ENCODE measurements around the gene UTY. TPM values are rescaled to one million over a fixed set of nuclear protein-coding genes. Genes with fewer than 3 reads are reported as not detected.

Gene UTY
- 15.3 TPM in 1 of 2 replicates, not detected in the other for total RNA-seq (2012; rRNA removed)

- no peaks in the 10 kb centered on the region for H3K27me3 ChIP-seq (ENCODE audit: control insufficient read depth, insufficient read depth, low read length)
- no peaks in the 10 kb centered on the region for H3K36me3 ChIP-seq (ENCODE audit: insufficient read depth, low read length)
- no peak within 1 kb of the TSS for H3K4me2 ChIP-seq (ENCODE audit: low read length)
- no peak within 1 kb of the TSS for H3K4me3 ChIP-seq (ENCODE audit: low read length)
- no peaks in the 10 kb centered on the region for H3K9me3 ChIP-seq (replicated peaks; ENCODE audit: low read length)
- H3K9ac ChIP-seq (ENCODE audit: low read depth, low read length), result no peak within 1 kb of the TSS
- H3K4me1 ChIP-seq (ENCODE audit: control insufficient read depth, insufficient read depth, low read length), result no peaks in the 10 kb centered on the region
These were observed at the start of gene UTY for GRCh38 chrY:13479828-13480227. Gene UTY (minus strand): TSS chrY:13480033. CDS start chrY:13479665, 368 bp downstream.

- H3K36me3 ChIP-seq (ENCODE audit: insufficient read depth, low read length), result no peaks in the 10 kb centered on the region
- H3K4me3 ChIP-seq (ENCODE audit: low read length), result no peak overlapping the region
- no peak overlapping the region for H3K9ac ChIP-seq (ENCODE audit: low read depth, low read length)
- H3K27me3 ChIP-seq (ENCODE audit: control insufficient read depth, insufficient read depth, low read length), result no peaks in the 10 kb centered on the region
- no peak overlapping the region for H3K4me2 ChIP-seq (ENCODE audit: low read length)
- no peaks in the 10 kb centered on the region for H3K4me1 ChIP-seq (ENCODE audit: control insufficient read depth, insufficient read depth, low read length)
- H3K9me3 ChIP-seq (replicated peaks; ENCODE audit: low read length), result no peaks in the 10 kb centered on the region
These were observed 40.6 kb upstream of the UTY start for GRCh38 chrY:13520474-13520873.

GRCh38 chrY:13501215-13501614 is 21.4 kb upstream of the UTY start:
- H3K27me3 ChIP-seq (ENCODE audit: control insufficient read depth, insufficient read depth, low read length), result no peaks in the 10 kb centered on the region
- no peaks in the 10 kb centered on the region for H3K36me3 ChIP-seq (ENCODE audit: insufficient read depth, low read length)
- no peak overlapping the region for H3K4me2 ChIP-seq (ENCODE audit: low read length)
- H3K4me1 ChIP-seq (ENCODE audit: control insufficient read depth, insufficient read depth, low read length), result no peaks in the 10 kb centered on the region
- H3K4me3 ChIP-seq (ENCODE audit: low read length), result no peak overlapping the region
- H3K9ac ChIP-seq (ENCODE audit: low read depth, low read length), result no peak overlapping the region
- H3K9me3 ChIP-seq (replicated peaks; ENCODE audit: low read length), result no peaks in the 10 kb centered on the region

GRCh38 chrY:13493737-13494136 is 13.9 kb upstream of the UTY start:
- H3K9me3 ChIP-seq (replicated peaks; ENCODE audit: low read length), result no peaks in the 10 kb centered on the region

GRCh38 chrY:13492408-13492807 is 12.6 kb upstream of the UTY start:
- no peak overlapping the region for H3K4me3 ChIP-seq (ENCODE audit: low read length)
- H3K36me3 ChIP-seq (ENCODE audit: insufficient read depth, low read length), result no peaks in the 10 kb centered on the region
- no peaks in the 10 kb centered on the region for H3K4me1 ChIP-seq (ENCODE audit: control insufficient read depth, insufficient read depth, low read length)
- H3K9ac ChIP-seq (ENCODE audit: low read depth, low read length), result no peak overlapping the region
- no peaks in the 10 kb centered on the region for H3K27me3 ChIP-seq (ENCODE audit: control insufficient read depth, insufficient read depth, low read length)
- no peaks in the 10 kb centered on the region for H3K9me3 ChIP-seq (replicated peaks; ENCODE audit: low read length)
- no peak overlapping the region for H3K4me2 ChIP-seq (ENCODE audit: low read length)

More at GRCh38 chrY:13493737-13494136, 13.9 kb upstream of the UTY start:
- no peak overlapping the region for H3K9ac ChIP-seq (ENCODE audit: low read depth, low read length)
- no peaks in the 10 kb centered on the region for H3K4me1 ChIP-seq (ENCODE audit: control insufficient read depth, insufficient read depth, low read length)
- no peaks in the 10 kb centered on the region for H3K36me3 ChIP-seq (ENCODE audit: insufficient read depth, low read length)
- no peaks in the 10 kb centered on the region for H3K27me3 ChIP-seq (ENCODE audit: control insufficient read depth, insufficient read depth, low read length)
- no peak overlapping the region for H3K4me2 ChIP-seq (ENCODE audit: low read length)
- H3K4me3 ChIP-seq (ENCODE audit: low read length), result no peak overlapping the region

GRCh38 chrY:13488738-13489137 is 8.9 kb upstream of the UTY start:
- H3K4me1 ChIP-seq (ENCODE audit: control insufficient read depth, insufficient read depth, low read length), result no peaks in the 10 kb centered on the region
- no peaks in the 10 kb centered on the region for H3K9me3 ChIP-seq (replicated peaks; ENCODE audit: low read length)
- H3K9ac ChIP-seq (ENCODE audit: low read depth, low read length), result no peak overlapping the region
- H3K4me3 ChIP-seq (ENCODE audit: low read length), result no peak overlapping the region
- no peaks in the 10 kb centered on the region for H3K27me3 ChIP-seq (ENCODE audit: control insufficient read depth, insufficient read depth, low read length)
- H3K4me2 ChIP-seq (ENCODE audit: low read length), result no peak overlapping the region
- H3K36me3 ChIP-seq (ENCODE audit: insufficient read depth, low read length), result no peaks in the 10 kb centered on the region

- Histone ChIP-seq H3K4me3 (ENCODE audit: low read length) (no peak overlapping the region), H3K4me1 (ENCODE audit: control insufficient read depth, insufficient read depth, low read length) (no peaks in the 10 kb centered on the region), H3K9ac (ENCODE audit: low read depth, low read length) (no peak overlapping the region), H3K27me3 (ENCODE audit: control insufficient read depth, insufficient read depth, low read length) (no peaks in the 10 kb centered on the region), H3K36me3 (ENCODE audit: insufficient read depth, low read length) (no peaks in the 10 kb centered on the region), H3K4me2 (ENCODE audit: low read length) (no peak overlapping the region), H3K9me3 (replicated peaks; ENCODE audit: low read length) (no peaks in the 10 kb centered on the region)
These were observed 617 bp downstream of the UTY start for GRCh38 chrY:13479121-13479711.

GRCh38 chrY:13478126-13478785 is 1.6 kb downstream of the UTY start:
- H3K4me1 ChIP-seq (ENCODE audit: control insufficient read depth, insufficient read depth, low read length), result no peaks in the 10 kb centered on the region
- no peak overlapping the region for H3K9ac ChIP-seq (ENCODE audit: low read depth, low read length)
- no peaks in the 10 kb centered on the region for H3K36me3 ChIP-seq (ENCODE audit: insufficient read depth, low read length)
- H3K27me3 ChIP-seq (ENCODE audit: control insufficient read depth, insufficient read depth, low read length), result no peaks in the 10 kb centered on the region
- H3K4me3 ChIP-seq (ENCODE audit: low read length), result no peak overlapping the region
- no peak overlapping the region for H3K4me2 ChIP-seq (ENCODE audit: low read length)
- no peaks in the 10 kb centered on the region for H3K9me3 ChIP-seq (replicated peaks; ENCODE audit: low read length)

- no peaks in the 10 kb centered on the region for H3K36me3 ChIP-seq (ENCODE audit: insufficient read depth, low read length)
- no peaks in the 10 kb centered on the region for H3K9me3 ChIP-seq (replicated peaks; ENCODE audit: low read length)
- H3K27me3 ChIP-seq (ENCODE audit: control insufficient read depth, insufficient read depth, low read length), result no peaks in the 10 kb centered on the region
- H3K4me2 ChIP-seq (ENCODE audit: low read length), result no peak overlapping the region
- no peak overlapping the region for H3K9ac ChIP-seq (ENCODE audit: low read depth, low read length)
- no peak overlapping the region for H3K4me3 ChIP-seq (ENCODE audit: low read length)
- H3K4me1 ChIP-seq (ENCODE audit: control insufficient read depth, insufficient read depth, low read length), result no peaks in the 10 kb centered on the region
These were observed 4.8 kb downstream of the UTY start for GRCh38 chrY:13474997-13475396.

- Histone ChIP-seq H3K9ac (ENCODE audit: low read depth, low read length) (no peak overlapping the region), H3K27me3 (ENCODE audit: control insufficient read depth, insufficient read depth, low read length) (no peaks in the 10 kb centered on the region), H3K4me3 (ENCODE audit: low read length) (no peak overlapping the region), H3K9me3 (replicated peaks; ENCODE audit: low read length) (no peaks in the 10 kb centered on the region), H3K4me2 (ENCODE audit: low read length) (no peak overlapping the region), H3K4me1 (ENCODE audit: control insufficient read depth, insufficient read depth, low read length) (no peaks in the 10 kb centered on the region), H3K36me3 (ENCODE audit: insufficient read depth, low read length) (no peaks in the 10 kb centered on the region)
These were observed 28.3 kb downstream of the UTY start for GRCh38 chrY:13451572-13451971.

- no peak overlapping the region for H3K4me2 ChIP-seq (ENCODE audit: low read length)
- H3K9me3 ChIP-seq (replicated peaks; ENCODE audit: low read length), result no peaks in the 10 kb centered on the region
- H3K36me3 ChIP-seq (ENCODE audit: insufficient read depth, low read length), result no peaks in the 10 kb centered on the region
- no peaks in the 10 kb centered on the region for H3K27me3 ChIP-seq (ENCODE audit: control insufficient read depth, insufficient read depth, low read length)
- no peaks in the 10 kb centered on the region for H3K4me1 ChIP-seq (ENCODE audit: control insufficient read depth, insufficient read depth, low read length)
- no peak overlapping the region for H3K9ac ChIP-seq (ENCODE audit: low read depth, low read length)
- H3K4me3 ChIP-seq (ENCODE audit: low read length), result no peak overlapping the region
These were observed 29.2 kb downstream of the UTY start for GRCh38 chrY:13450596-13451130.

GRCh38 chrY:13445566-13445965 is 34.3 kb downstream of the UTY start:
- H3K9me3 ChIP-seq (replicated peaks; ENCODE audit: low read length), result no peaks in the 10 kb centered on the region
- no peak overlapping the region for H3K4me3 ChIP-seq (ENCODE audit: low read length)
- H3K27me3 ChIP-seq (ENCODE audit: control insufficient read depth, insufficient read depth, low read length), result no peaks in the 10 kb centered on the region
- no peaks in the 10 kb centered on the region for H3K36me3 ChIP-seq (ENCODE audit: insufficient read depth, low read length)
- no peaks in the 10 kb centered on the region for H3K4me1 ChIP-seq (ENCODE audit: control insufficient read depth, insufficient read depth, low read length)
- H3K9ac ChIP-seq (ENCODE audit: low read depth, low read length), result no peak overlapping the region
- no peak overlapping the region for H3K4me2 ChIP-seq (ENCODE audit: low read length)
